ENCODE results near the gene SLC43A3. TPM values are rescaled to one million over a fixed set of nuclear protein-coding genes. Genes with fewer than 3 reads are reported as not detected.
A peak's percentile ranks its signal among the peaks of the same experiment; 100 is the strongest.

Gene SLC43A3
- total and polyA plus RNA-seq, 2 of the 4 experiments (the other 2 are of a cell fraction): 12.7 to 21.1 TPM

DNA sequence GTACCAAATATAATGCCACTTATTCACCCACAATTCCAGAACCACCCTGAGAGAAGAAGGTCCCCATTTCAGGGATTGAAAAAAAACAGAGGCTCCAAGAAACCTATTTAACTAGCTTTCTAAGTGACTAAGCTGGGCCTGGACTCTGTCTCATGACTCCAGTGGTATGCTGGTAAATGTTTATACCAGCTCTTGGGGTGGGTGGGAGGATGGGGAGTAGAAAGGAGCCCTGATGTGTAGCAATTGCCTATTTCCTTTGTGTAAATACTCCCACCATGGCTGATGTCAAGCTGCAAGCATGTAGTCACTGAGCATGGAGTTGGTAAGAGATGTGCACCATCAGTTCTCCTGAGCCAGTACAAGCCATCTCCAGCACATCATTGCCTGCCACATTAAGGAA lies 48.7 kb downstream of the SLC43A3 start:
- Histone ChIP-seq H2AFZ (replicated peaks; ENCODE audit: low read length, poor library complexity) (no peak overlapping the region), H4K20me1 (ENCODE audit: insufficient read depth, low read length) (0 out of 2 replicates have a peak, but pooled peaks cover 6% of the 10 kb centered on the region), H2BK15ac (ENCODE audit: low read depth, low read length) (no peak overlapping the region), H2AK9ac (replicated peaks; ENCODE audit: low read depth, low read length, poor library complexity) (no peak overlapping the region), H3K18ac (ENCODE audit: low read depth, low read length) (no peak overlapping the region), H3K36me3 (ENCODE audit: control insufficient read depth, insufficient read depth, low read length) (no peaks in the 10 kb centered on the region), H3K9me1 (ENCODE audit: insufficient read depth, low read length) (no peaks in the 10 kb centered on the region), H2BK5ac (ENCODE audit: low read depth, low read length, poor library complexity, severe bottlenecking) (no peak overlapping the region), H3K23ac (ENCODE audit: low read depth, low read length) (no peak overlapping the region), H3K14ac (replicated peaks; ENCODE audit: low read depth, low read length) (no peak overlapping the region), H4K8ac (ENCODE audit: low read depth in 2 of 2, low read length in 2 of 2) (no peak overlapping the region), H3K4me2 (ENCODE audit: low read depth, low read length) (no peak overlapping the region), H3K4me1 (ENCODE audit: control insufficient read depth, insufficient read depth, low read length) (no peaks in the 10 kb centered on the region), H3K9me3 (ENCODE audit: control insufficient read depth, insufficient read depth, low read length) (no peaks in the 10 kb centered on the region), H3K4me3 (ENCODE audit: insufficient read depth, low read depth, low read length) (no peak overlapping the region), H4K5ac (ENCODE audit: low read depth, low read length) (no peak overlapping the region), H2AK5ac (ENCODE audit: low read depth, low read length) (no peak overlapping the region), H3K27me3 (ENCODE audit: control insufficient read depth, insufficient read depth, low read length) (peaks cover 6% of the 10 kb centered on the region; the same call in 1 of the 2 replicates), H3K79me1 (ENCODE audit: low read depth in 1 of 2, low read length in 2 of 2) (no peaks in the 10 kb centered on the region), H3K56ac (ENCODE audit: extremely low read depth, insufficient read depth, low read length) (no peak overlapping the region), H2BK120ac (ENCODE audit: low read depth, low read length) (no peak overlapping the region), H2BK20ac (ENCODE audit: low read depth, low read length) (no peak overlapping the region), H3K4ac (ENCODE audit: low read depth, low read length) (no peak overlapping the region), H4K91ac (ENCODE audit: insufficient read depth, low read depth, low read length) (no peak overlapping the region), H3K27ac (ENCODE audit: insufficient read depth, low read length) (no peak overlapping the region), H3K9ac (ENCODE audit: low read depth, low read length) (no peak overlapping the region)
- DNase-seq: peak; percentile 43
- ChIA-PET POLR2A (ENCODE audit: unreplicated experiment) (no interaction called here), CTCF (no interaction called here)
- dilution Hi-C loops (cut with HindIII; ENCODE audit: low sequenced_read_pairs, unreplicated experiment): no loop called here
- ATAC-seq (ENCODE audit: low read depth): peak; percentile 64; the same call in 1 of the 2 replicates
- in situ Hi-C loops (cut with MboI; ENCODE audit: low sequenced_read_pairs): no loop called here
- TF ChIP-seq RCOR1 (IDR thresholded peaks at IDR 0.05; ENCODE audit: insufficient replicate concordance, low read length) (no peak), MXI1 (IDR thresholded peaks at IDR 0.05; ENCODE audit: borderline replicate concordance, low read depth, low read length) (no peak), RFX5 (IDR thresholded peaks at IDR 0.05; ENCODE audit: low read depth, low read length) (no peak)
- TF ChIP-seq, protein P1, sequence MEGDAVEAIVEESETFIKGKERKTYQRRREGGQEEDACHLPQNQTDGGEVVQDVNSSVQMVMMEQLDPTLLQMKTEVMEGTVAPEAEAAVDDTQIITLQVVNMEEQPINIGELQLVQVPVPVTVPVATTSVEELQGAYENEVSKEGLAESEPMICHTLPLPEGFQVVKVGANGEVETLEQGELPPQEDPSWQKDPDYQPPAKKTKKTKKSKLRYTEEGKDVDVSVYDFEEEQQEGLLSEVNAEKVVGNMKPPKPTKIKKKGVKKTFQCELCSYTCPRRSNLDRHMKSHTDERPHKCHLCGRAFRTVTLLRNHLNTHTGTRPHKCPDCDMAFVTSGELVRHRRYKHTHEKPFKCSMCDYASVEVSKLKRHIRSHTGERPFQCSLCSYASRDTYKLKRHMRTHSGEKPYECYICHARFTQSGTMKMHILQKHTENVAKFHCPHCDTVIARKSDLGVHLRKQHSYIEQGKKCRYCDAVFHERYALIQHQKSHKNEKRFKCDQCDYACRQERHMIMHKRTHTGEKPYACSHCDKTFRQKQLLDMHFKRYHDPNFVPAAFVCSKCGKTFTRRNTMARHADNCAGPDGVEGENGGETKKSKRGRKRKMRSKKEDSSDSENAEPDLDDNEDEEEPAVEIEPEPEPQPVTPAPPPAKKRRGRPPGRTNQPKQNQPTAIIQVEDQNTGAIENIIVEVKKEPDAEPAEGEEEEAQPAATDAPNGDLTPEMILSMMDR (conservative IDR thresholded peaks at IDR 0.05; ENCODE audit: low read depth, low read length): no peak
- intact Hi-C loops (cut with micrococcal nuclease): no loop called here
- no TSS peak for BruUV-seq (replicated peaks)

All from IMR-90 (cell line).